ENCODE results near the gene CLASRP.
A peak's percentile ranks its signal among the peaks of the same experiment; 100 is the strongest.

CLASRP gene

GRCh38 chr19:45023048-45023447, 15.8 kb upstream of the CLASRP start:
- no peak for DNase-seq

DNA sequence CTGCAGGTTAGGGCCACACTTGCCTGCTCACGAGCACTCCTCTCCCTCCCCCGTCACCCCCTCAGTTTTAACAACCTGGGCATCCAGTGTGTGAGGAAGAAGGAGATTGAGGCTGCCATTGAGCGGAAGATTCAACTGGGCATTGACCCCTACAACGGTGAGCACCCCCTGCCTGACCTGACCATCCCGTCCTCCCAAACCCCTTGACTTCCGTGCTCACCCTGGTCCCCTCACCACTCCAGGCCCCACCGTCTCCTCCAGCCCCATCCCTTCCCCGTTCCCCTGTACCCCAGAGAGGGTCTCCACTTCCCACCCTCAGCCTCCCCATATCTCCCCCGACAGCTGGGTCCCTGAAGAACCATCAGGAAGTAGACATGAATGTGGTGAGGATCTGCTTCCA, 13.6 kb upstream of the CLASRP start:
- DNase-seq = no peak

DNA sequence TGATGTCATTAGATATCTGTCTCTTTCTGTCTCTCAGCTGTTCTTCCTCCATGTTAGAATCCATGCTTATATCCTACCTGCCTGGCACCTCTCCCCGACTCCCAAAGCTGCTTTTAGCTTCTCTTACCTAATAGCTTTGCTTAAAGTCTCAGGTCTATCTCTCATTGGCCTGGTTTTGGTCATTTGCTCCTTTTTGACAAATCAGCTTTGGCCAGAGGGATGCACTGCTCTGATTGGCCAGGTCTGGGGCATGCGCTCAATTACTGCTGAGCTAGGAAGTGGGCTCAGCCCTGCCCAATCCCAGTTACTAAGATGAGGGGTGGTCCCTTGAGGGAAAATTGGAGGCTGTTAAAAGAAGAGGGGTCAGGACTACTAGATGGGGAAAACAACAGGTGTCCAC, 11.5 kb upstream of the CLASRP start:
- no peak for DNase-seq

DNA sequence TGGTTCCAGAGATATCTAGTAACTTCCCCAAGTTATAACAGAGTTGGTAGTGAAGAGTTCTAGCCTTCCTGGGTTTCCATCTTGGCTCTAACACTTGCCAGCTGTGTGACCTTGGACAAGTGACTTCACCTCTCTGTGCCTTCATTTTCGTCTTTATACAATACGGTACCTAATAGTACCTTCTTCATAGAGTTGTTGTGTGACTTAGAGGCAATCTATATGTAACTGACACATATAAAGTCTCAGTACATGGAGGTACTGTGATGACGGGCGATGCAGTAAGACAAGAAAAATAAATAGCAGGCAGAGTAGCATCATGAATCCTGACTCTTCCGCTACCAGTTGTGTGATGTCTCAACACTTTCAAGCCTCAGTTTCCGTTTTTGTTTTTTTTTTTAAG, 8.0 kb upstream of the CLASRP start:
- DNase-seq = no peak

- no peak for DNase-seq
Measured at GRCh38 chr19:45032421-45032820, 6.4 kb upstream of the CLASRP start.

- no peak for DNase-seq
Measured at GRCh38 chr19:45035755-45036154, 3.1 kb upstream of the CLASRP start.

DNA sequence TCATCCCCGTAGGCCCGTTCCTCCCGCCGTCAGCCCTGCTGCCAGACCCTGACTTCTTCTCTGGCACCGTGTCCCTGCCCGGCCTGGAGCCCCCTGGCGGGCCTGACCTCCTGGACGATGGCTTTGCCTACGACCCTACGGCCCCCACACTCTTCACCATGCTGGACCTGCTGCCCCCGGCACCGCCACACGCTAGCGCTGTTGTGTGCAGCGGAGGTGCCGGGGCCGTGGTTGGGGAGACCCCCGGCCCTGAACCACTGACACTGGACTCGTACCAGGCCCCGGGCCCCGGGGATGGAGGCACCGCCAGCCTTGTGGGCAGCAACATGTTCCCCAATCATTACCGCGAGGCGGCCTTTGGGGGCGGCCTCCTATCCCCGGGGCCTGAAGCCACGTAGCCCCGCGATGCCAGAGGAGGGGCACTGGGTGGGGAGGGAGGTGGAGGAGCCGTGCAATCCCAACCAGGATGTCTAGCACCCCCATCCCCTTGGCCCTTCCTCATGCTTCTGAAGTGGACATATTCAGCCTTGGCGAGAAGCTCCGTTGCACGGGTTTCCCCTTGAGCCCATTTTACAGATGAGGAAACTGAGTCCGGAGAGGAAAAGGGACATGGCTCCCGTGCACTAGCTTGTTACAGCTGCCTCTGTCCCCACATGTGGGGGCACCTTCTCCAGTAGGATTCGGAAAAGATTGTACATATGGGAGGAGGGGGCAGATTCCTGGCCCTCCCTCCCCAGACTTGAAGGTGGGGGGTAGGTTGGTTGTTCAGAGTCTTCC, 1.3 kb upstream of the CLASRP start:
- DNase-seq = no peak

DNA sequence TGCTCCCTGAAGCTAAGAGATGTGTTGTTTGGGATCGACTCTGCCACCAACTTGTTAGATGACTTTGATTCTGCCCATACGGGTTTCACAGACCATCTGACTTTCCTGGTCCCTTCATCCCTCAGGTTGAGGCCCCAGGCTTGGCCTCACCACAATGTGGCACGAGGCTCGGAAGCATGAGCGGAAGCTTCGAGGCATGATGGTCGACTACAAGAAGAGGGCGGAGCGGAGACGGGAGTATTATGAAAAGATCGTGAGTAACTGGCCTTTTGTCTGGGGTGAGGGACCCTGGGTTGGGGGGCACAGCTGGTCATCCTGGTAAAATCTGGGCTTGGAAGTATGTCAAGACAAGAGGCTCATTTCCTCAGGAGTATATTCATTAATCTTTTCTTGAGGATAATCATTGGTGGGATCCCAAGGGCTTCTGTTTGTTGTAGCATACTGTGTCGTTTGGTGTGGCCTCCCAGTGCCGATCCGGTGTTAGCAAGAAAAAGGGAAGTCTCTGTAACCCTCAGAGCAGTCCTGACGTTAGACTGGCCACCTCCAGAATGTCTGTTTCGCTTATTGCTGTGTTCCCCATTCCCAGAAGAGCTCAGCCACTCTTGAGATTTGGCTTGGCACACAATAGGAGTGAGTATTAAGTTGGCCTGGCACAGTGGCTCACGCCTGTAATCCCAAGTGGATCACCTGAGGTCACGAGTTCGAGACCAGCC, 1.4 kb downstream of the CLASRP start:
- no peak for DNase-seq

DNA sequence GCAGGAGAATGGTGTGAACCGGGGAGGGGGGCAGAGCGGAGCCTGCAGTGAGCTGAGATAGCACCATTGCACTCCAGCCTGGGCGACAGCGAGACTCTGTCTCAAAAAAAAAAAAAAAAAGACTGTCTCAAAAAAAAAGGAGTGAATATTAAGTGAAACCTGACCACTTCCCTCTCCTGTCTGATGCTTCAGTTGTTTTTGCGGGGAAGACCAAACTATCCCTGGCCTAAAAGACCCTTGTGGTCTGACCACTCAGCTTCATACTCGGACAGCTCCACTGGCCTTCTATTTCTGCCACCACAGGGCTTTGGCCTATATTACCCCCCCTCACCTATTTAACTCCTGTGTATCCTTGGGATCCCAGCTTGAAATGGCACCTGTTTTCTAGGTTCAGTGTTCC, 2.3 kb downstream of the CLASRP start:
- DNase-seq = no peak

DNA sequence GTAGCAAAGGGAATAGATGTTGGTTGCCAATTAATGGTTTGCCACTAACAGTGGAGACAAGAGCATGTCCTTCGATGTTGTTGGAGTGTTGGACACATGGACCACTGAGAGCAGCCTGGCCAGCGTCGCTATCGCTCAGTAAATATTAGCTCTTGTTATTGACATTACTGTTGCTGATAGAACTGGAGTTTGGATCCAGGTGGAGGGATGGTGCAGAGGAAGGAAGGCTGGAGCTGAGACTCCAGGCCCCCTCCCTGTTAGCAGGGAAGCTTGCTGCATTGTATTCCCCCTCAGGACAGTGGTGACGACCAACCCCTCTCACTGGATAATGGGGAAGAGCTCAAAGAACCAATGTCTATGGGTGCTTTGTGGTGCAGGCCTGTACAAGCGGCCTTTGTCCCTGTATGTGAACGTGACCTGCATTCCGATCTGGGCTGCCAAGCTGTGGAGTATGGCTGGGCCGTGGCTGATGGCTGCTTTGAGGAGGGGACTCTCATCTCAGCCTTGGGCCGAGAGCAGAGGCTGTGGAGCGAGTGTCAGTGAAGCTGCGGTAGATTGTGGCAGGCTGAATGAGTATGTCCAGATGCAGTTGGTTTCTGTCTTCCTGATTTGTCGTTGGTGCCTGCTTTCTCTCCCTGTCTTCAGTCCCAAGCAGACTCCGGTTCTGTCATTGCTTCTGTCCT, 7.0 kb downstream of the CLASRP start:
- no peak for DNase-seq

GRCh38 chr19:45046355-45046754, 7.5 kb downstream of the CLASRP start:
- no peak for DNase-seq

DNA sequence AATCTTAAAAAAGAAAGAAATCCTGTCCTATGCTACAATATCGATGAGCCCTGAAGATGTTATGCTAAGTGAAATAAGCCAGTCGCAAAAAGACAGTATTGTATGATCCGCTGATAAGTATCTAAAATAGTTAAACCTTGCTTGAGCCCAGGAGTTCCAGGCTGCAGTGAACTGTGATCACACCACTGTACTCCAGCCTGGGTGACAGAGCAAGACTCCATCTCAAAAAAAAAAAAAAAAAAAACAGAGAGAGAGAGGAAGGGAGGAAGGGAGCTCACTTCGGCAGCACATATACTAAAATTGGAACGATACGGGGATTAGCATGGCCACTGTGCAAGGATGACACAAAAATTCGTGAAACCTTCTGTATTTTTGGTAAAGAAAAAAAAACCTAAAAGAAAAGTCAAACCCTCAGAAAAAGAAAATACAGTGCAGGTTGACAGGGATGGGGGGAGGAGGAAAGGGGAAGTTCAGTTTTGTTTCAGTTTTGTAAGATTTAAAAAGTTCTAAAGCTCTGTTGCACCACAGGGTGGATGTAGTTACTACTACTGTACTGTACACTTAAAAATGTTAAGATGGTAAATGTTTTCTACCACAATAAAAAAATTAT, 8.4 kb downstream of the CLASRP start:
- DNase-seq = no peak

GRCh38 chr19:45049073-45049736, 10.4 kb downstream of the CLASRP start:
- no peak for DNase-seq

GRCh38 chr19:45050036-45050435, 11.2 kb downstream of the CLASRP start:
- no peak for DNase-seq

DNA sequence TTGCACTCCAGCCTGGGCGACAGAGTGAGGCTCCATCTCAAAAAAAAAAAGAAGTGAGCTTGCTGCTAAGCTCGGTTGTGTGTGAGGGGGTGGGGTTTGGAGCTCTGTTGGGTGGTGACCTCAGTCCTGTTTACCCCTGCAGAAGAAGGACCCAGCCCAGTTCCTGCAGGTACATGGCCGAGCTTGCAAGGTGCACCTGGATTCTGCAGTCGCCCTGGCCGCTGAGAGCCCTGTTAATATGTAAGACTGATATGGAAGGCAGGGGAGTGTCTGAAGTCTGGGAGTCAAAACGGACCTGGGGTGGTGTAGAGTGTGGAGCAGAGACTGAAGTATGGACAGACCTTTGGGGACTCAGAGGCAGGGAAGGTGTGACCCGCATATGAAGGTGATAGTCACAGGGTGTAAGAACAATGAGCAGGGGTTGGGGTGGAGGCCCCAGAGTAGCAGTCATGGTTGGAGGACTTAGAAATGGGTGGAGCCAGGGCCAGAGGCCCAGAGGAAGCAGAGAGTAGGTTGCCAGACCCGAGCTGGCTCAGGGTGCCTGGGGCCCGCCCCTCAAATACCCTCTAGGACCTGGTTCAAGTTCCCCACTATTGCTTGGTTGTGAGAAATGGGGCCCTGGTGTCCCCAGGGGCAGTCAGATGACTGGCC, 13.2 kb downstream of the CLASRP start:
- DNase-seq = no peak

GRCh38 chr19:45056831-45057230, 18.0 kb downstream of the CLASRP start:
- DNase-seq = no peak

- DNase-seq = no peak
Measured at GRCh38 chr19:45057444-45057843, 18.6 kb downstream of the CLASRP start.

- DNase-seq = no peak
Measured at GRCh38 chr19:45058622-45059159, 19.8 kb downstream of the CLASRP start.

GRCh38 chr19:45059258-45059965, 20.6 kb downstream of the CLASRP start:
- peak in 1 of 2 experiments; percentile 2 for DNase-seq

DNA sequence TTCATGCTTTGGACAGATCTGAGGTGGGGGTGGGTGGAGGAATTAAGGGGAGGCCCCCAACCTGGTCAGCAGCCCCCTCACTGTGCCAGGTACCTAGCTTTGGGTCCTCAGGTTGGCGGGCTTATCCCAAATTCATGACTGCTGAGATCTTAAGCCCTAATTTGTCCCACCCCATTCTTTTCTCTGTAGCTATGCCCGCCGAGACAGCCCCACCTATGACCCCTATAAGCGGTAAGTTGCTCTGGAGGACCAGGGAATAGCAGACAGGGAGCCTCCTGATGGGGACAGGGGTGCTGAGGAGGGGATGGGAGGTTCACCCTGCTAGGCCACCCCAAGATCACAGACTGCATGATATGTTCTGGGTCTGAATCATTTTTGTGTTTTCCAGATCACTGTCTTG, 23.1 kb downstream of the CLASRP start:
- no peak for DNase-seq

All from cerebellar nuclear complex (tissue), 1 donor.